GM12878 (cell line): Measurements from ENCODE around the gene IRF4. TPM values are rescaled to one million over a fixed set of nuclear protein-coding genes. Genes with fewer than 3 reads are reported as not detected.

Experiments
- CEBPB ChIP-seq, 2 experiments: fragments of 150-350 bp in 1 of 2; IDR thresholded peaks; 2 replicates each; pipeline ENCODE4 v1.6.1; 2012 to 2014; ENCODE audit warnings: low read depth in 2 of 2, low read length in 2 of 2, borderline replicate concordance in 1 of 2, inconsistent platforms in 1 of 2
- MYB ChIP-seq: fragments of 150-350 bp; IDR thresholded peaks from 2 replicates; pipeline ENCODE4 v1.6.1; 2014; ENCODE audit warnings: mild to moderate bottlenecking, low read depth, low read length, borderline replicate concordance
- MYC ChIP-seq: IDR thresholded peaks from 2 replicates; pipeline ENCODE4 v1.6.1; 2011; ENCODE audit warnings: mild to moderate bottlenecking, low read length, moderate library complexity, inconsistent platforms; ENCODE audit not compliant: insufficient read depth, insufficient replicate concordance, insufficient read length, severe bottlenecking
- PAX5 ChIP-seq: IDR thresholded peaks from 2 replicates; pipeline ENCODE4 v1.6.1; 2011; ENCODE audit warnings: low read depth, low read length, borderline replicate concordance
- PKNOX1 ChIP-seq: fragments of 450-650 bp; IDR thresholded peaks from 2 replicates; pipeline ENCODE4 v1.6.1; 2016; ENCODE audit warnings: mild to moderate bottlenecking
- PRDM15 ChIP-seq: fragments of 450-650 bp; formaldehyde crosslinking; IDR thresholded peaks from 2 replicates; pipeline ENCODE4 v1.4.0; 2020; ENCODE audit warnings: mild to moderate bottlenecking, moderate library complexity
- RBBP5 ChIP-seq: fragments of 200-600 bp; sonication (generic); conservative IDR thresholded peaks from 2 replicates; pipeline ENCODE4 v1.6.1; 2016
- RFX5 ChIP-seq: IDR thresholded peaks from 2 replicates; pipeline ENCODE4 v1.6.1; 2011; ENCODE audit warnings: low read depth, low read length, improper control_type of control experiment
- SMAD1 ChIP-seq: fragments of 450-650 bp; IDR thresholded peaks from 2 replicates; pipeline ENCODE4 v1.6.1; 2018; ENCODE audit warnings: mild to moderate bottlenecking, low read depth; ENCODE audit not compliant: partially characterized antibody
- TARDBP ChIP-seq: IDR thresholded peaks from 2 replicates; pipeline ENCODE4 v1.6.1; 2016; ENCODE audit warnings: borderline replicate concordance
- TCF7 ChIP-seq: IDR thresholded peaks from 2 replicates; pipeline ENCODE4 v1.6.1; 2014; ENCODE audit warnings: antibody characterized with exemption, borderline replicate concordance
- YY1 ChIP-seq: IDR thresholded peaks from 2 replicates; pipeline ENCODE4 v1.6.1; 2011; ENCODE audit warnings: low read depth, mild to moderate bottlenecking, low read length
- ZBED1 ChIP-seq: IDR thresholded peaks from 2 replicates; pipeline ENCODE4 v1.6.1; 2016; ENCODE audit warnings: borderline replicate concordance
- polyA plus RNA-seq, 11 experiments: library from polyadenylated mRNA; depleted of rRNA in 4 of 11; unstranded in 6 of 11; stranded (reverse) in 5 of 11; fragments of >200 nt; fragmentation: Nextera tagmentation in 4 of 11; fragmentation: Illumina TruSeq in 1 of 11; extraction: Ambion mirVana in 4 of 11; extraction: Trizol in 1 of 11; gene quantifications; 1 replicate in 1 of 11; 2 replicates in 10 of 11; pipeline versions ENCODE4 v1.2.1 to v1.2.3, GENCODE V29; 2011 to 2016; ENCODE audit warnings: inconsistent platforms in 2 of 11, missing spikeins in 2 of 11, low read depth in 1 of 11
- total RNA-seq, 4 experiments: library from RNA; depleted of rRNA in 3 of 4; stranded (reverse); fragments of >200 nt in 3 of 4; fragmentation: Illumina TruSeq in 1 of 4; extraction: Trizol in 1 of 4; gene quantifications; 2 replicates each; pipeline versions ENCODE4 v1.2.1 to v1.2.3, GENCODE V29; 2013 to 2021

IRF4 gene
- total and polyA plus RNA-seq, 10 of the 15 experiments (the other 5 are each of a cell fraction or from before 2014, with no cell fraction given), result 50.0 to 495 (median 257) TPM

GRCh38 chr6:392441-393390 is 1.2 kb downstream of the IRF4 start (continued):
- TF ChIP-seq PKNOX1, result no peak
- TF ChIP-seq PAX5, result no peak
- no peak for TF ChIP-seq PRDM15 (CRISPR knock-in tag)
- TF ChIP-seq ZBED1, result 0 out of 2 replicates have a peak, but pooled peaks have one; percentile 10
- TF ChIP-seq SMAD1, result peak; percentile 61
- TF ChIP-seq RFX5, result no peak
- no peak for TF ChIP-seq YY1
- no peak for TF ChIP-seq MYB
- no peak for TF ChIP-seq TARDBP
- TF ChIP-seq TCF7, result no peak
- no peak for TF ChIP-seq CEBPB (IDR thresholded peaks at IDR 0.05; ENCODE audit: borderline replicate concordance in 1 of 2, low read depth in 2 of 2, low read length in 2 of 2)
- no peak for TF ChIP-seq RBBP5
- TF ChIP-seq MYC, result no peak
